ENCODE data around the gene LEMD3.

DNA sequence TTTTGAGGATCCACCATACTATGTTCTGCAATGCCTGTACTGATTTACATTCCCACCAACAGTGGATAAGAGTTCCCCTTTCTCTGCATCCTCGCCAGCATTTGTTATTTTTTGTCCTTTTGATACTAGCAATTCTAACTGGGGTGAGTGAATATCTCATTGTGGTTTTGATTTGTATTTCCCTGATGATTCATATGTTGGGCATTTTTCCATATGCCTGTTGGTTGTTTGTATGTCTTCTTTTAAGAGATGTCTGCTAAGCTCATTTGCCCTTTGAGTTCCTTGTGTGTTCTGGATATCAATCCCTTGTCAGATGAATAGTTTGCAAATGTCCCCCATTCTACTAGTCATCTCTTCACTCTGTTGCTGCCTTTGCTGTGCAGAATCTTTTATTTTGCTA lies 60.1 kb downstream of the LEMD3 start:
- no peak for TF ChIP-seq EZH2phosphoT487 (IDR thresholded peaks at IDR 0.05; ENCODE audit: insufficient read depth, low read depth)
- TF ChIP-seq EZH2 (IDR thresholded peaks at IDR 0.05; ENCODE audit: insufficient read depth, poor library complexity, severe bottlenecking), result no peak
